Nephron progenitor cell (in vitro differentiated cells): Measurements from ENCODE around the gene FUS.

Experiments
- DNase-seq: peaks from one replicate; pipeline ENCODE4 v3.0.0; 2021
- H3K27ac Mint-ChIP-seq: 2 replicates; pipeline ENCODE4 v1.8.0; 2021; ENCODE audit warnings: mild to moderate bottlenecking, moderate library complexity, mixed read lengths
- H3K27me3 Mint-ChIP-seq: 2 replicates; pipeline ENCODE4 v1.8.0; 2021; ENCODE audit warnings: mild to moderate bottlenecking, low read depth, mixed read lengths; ENCODE audit not compliant: poor library complexity
- H3K36me3 Mint-ChIP-seq: 2 replicates; pipeline ENCODE4 v1.8.0; 2021; ENCODE audit warnings: low read depth, mixed read lengths
- H3K4me1 Mint-ChIP-seq: 2 replicates; pipeline ENCODE4 v1.8.0; 2021; ENCODE audit warnings: mixed read lengths
- H3K4me3 Mint-ChIP-seq: 2 replicates; pipeline ENCODE4 v1.8.0; 2021; ENCODE audit warnings: mild to moderate bottlenecking, moderate library complexity, mixed read lengths
- H3K9me3 Mint-ChIP-seq: 2 replicates; pipeline ENCODE4 v1.8.0; 2021; ENCODE audit warnings: mild to moderate bottlenecking, moderate library complexity, mixed read lengths
- CTCF ChIP-seq: fragments of 200-600 bp; sonication (generic); IDR thresholded peaks from 2 replicates; pipeline ENCODE4 v1.5.0; 2021; ENCODE audit warnings: antibody characterized with exemption

The FUS gene

GRCh38 chr16:31182391-31182790 lies 2.5 kb downstream of the FUS start:
- TF ChIP-seq CTCF, result no peak
- peak overlapping the region; percentile 99 for H3K4me3 Mint-ChIP-seq
- no peaks in the 10 kb centered on the region for H3K27me3 Mint-ChIP-seq
- H3K27ac Mint-ChIP-seq, result peak overlapping the region; percentile 75
- DNase-seq, result no peak
- H3K36me3 Mint-ChIP-seq, result peaks cover 61% of the 10 kb centered on the region
- H3K4me1 Mint-ChIP-seq, result peaks cover 65% of the 10 kb centered on the region
- no peaks in the 10 kb centered on the region for H3K9me3 Mint-ChIP-seq

DNA sequence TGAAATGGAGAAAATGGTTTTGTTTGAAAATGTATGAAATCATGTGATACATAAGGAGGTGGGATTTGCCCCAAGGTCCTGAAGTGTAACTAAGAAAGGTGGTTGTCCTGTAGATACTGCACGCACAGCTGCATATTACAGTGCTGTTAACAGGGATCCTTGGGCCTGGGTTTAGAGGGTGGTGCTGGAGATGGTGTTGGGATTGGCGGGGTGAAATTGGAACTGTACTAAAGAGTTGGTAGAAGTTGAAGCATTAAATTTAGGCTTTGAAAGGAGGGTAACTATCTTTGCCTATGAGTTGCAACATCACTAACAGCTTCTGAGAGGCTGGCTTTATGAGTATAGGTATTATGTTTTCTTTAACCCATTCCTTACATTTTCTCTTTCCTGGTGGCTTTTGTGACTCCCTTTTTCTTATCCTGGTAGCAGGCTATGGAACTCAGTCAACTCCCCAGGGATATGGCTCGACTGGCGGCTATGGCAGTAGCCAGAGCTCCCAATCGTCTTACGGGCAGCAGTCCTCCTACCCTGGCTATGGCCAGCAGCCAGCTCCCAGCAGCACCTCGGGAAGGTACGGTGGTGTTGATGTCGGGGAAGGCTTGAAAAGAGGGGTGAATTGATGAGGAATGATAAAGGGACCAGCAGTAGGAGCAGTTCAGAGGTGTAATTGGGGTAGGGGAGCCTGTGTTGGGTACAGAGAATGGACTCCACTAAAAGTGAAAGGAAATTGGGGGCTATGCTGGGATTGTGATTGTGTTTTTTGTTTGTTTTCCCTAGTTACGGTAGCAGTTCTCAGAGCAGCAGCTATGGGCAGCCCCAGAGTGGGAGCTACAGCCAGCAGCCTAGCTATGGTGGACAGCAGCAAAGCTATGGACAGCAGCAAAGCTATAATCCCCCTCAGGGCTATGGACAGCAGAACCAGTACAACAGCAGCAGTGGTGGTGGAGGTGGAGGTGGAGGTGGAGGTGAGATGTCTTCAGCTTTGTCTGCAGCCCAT lies 3.8 kb downstream of the FUS start:
- peaks cover 74% of the 10 kb centered on the region for H3K36me3 Mint-ChIP-seq
- peaks cover 69% of the 10 kb centered on the region for H3K4me1 Mint-ChIP-seq
- DNase-seq, result no peak
- H3K27me3 Mint-ChIP-seq, result no peaks in the 10 kb centered on the region
- no peak for TF ChIP-seq CTCF
- H3K9me3 Mint-ChIP-seq, result no peaks in the 10 kb centered on the region
- H3K4me3 Mint-ChIP-seq, result peak overlapping the region; percentile 99
- H3K27ac Mint-ChIP-seq, result peak overlapping the region; percentile 74

DNA sequence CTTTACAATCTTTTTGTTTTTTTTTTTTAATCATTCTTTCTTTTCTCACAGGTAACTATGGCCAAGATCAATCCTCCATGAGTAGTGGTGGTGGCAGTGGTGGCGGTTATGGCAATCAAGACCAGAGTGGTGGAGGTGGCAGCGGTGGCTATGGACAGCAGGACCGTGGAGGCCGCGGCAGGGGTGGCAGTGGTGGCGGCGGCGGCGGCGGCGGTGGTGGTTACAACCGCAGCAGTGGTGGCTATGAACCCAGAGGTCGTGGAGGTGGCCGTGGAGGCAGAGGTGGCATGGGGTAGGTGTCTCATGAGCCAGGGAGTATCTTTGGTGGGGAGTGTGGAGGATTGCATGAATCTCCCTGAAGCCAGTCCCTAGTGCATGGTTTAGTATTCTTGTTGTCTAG lies 4.9 kb downstream of the FUS start:
- no peak for TF ChIP-seq CTCF
- Mint-ChIP-seq H3K4me1 (peaks cover 65% of the 10 kb centered on the region), H3K27ac (peak overlapping the region; percentile 87), H3K9me3 (no peaks in the 10 kb centered on the region), H3K4me3 (peak overlapping the region; percentile 29), H3K36me3 (peaks cover 86% of the 10 kb centered on the region), H3K27me3 (no peaks in the 10 kb centered on the region)
- DNase-seq, result no peak

GRCh38 chr16:31185339-31185738 lies 5.4 kb downstream of the FUS start:
- Mint-ChIP-seq H3K4me3 (no peak overlapping the region), H3K36me3 (peaks cover 90% of the 10 kb centered on the region), H3K27ac (peak overlapping the region; percentile 76), H3K27me3 (no peaks in the 10 kb centered on the region), H3K9me3 (no peaks in the 10 kb centered on the region), H3K4me1 (peaks cover 65% of the 10 kb centered on the region)
- no peak for TF ChIP-seq CTCF
- no peak for DNase-seq

- H3K4me1 Mint-ChIP-seq, result peaks cover 63% of the 10 kb centered on the region
- H3K9me3 Mint-ChIP-seq, result no peaks in the 10 kb centered on the region
- no peak overlapping the region for H3K4me3 Mint-ChIP-seq
- no peaks in the 10 kb centered on the region for H3K27me3 Mint-ChIP-seq
- TF ChIP-seq CTCF, result no peak
- peaks cover 96% of the 10 kb centered on the region for H3K36me3 Mint-ChIP-seq
- peak overlapping the region; percentile 76 for H3K27ac Mint-ChIP-seq
- DNase-seq, result no peak
Measured at GRCh38 chr16:31186176-31186575, 6.2 kb downstream of the FUS start.
